HUDEP-2 (cell line): Measurements from ENCODE around the gene LIN7A.
A peak's percentile ranks its signal among the peaks of the same experiment; 100 is the strongest.

Experiments
- DNase-seq, 76 experiments: peaks; one replicate each; lab custom pipeline; 2025; ENCODE audit not compliant: unreplicated experiment in 76 of 76; lab: John Stamatoyannopoulos, UW

Gene LIN7A

DNA sequence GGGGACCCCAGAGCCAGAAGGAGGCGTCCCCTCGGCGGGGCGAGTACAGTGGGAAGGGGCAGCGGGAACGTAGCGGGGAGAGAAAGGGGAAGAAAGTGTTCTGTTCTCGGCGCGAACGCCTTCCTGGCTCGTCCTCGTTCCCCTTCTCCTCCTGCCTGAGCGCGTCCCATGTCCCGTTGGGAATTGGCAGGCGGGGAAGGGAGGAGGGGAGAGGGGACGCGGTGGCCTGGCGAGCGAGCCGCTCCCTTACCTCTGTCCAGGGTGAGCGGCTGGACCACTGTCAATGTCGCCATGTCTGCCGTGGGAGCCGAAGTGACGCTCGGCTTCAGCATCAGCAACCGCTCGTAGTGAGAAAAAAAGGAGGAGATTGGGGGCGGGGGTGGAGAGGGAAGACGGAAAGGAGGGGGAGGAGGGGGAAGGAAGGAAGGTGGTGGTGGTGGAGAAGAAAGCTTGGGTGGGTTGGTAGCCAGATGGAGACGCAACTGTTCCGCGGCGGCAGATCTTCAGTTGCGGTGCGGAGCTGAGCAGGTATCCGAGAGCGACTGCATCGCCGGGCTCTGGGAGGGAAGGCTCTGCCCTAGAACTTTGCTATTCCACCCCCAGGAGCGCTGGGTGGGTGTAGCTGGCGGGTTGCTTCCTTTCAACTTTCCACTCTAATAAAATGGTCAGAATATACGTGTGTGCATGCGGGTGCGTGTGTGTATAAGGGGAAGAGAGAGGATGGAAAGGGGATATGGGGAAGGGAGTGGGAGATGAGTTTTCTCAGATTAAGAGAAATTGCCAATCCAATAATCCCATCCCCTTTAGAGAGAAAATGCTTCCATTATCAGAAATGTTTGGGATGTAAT is at the start of gene LIN7A:
Gene LIN7A, minus strand, starts transcription at position 544 of the 848 bp plus-strand sequence. Its CDS starts 212 bp downstream, at position 332.
- peak in 1 of 76 experiments; percentile 15 for DNase-seq

DNA sequence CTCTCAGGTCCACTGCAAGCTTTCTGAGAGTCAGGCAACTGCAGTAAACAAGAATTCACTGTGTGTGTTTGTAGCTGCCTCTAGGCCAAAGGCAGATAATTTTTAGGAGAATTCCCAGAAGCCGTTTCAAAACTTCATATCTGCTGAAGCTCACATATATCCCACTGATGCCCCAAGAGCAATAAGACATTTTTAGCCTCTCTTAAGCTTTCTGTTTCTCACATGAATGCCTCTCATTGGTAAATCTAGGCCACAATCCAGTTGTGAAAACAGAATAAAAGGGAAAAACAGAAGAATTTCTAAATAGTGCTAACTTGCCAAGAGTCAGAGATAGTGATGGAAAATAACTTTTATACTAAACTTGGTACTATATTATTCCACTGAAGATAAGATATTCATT is 48.5 kb upstream of the LIN7A start:
- no peak for DNase-seq

DNA sequence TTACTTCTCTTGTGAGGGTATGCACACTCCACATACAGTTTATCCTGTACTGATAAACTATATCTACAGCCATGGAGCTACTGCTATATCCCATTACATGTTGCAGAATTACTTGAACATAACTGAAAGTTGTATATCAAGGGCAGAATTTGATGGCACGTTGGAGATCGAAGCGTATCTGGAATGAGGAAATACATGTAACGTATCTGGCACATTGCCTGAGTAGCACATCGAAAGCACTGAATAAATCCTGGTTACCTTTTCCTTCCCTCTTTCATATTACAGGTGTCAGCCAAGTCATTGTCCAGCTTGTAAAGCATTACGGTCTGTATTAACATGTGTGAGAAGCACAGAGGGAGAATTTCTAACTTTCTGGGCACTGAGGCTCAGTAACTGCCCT is 42.1 kb upstream of the LIN7A start:
- no peak for DNase-seq

DNA sequence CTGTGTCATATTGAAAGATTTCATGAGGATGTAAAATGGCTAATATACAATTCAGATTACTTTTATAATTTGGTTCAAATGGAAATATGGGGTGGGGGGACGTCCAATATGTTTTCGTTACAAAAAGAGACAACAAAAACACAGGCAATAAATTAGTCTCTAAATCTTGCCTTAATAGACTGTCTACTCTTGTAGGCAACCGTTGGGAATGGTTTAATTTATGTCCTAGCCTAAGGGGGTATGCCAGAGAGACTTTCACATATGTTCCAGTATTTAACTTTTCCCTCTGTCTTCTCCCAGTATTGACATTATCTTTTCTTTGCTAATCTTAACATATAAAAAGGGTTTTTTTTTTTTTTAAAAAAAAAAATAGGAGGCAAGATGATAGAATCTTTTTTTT is 41.5 kb upstream of the LIN7A start:
- no peak for DNase-seq

GRCh38 chr12:80977346-80977745 is 39.6 kb upstream of the LIN7A start:
- DNase-seq: no peak

DNA sequence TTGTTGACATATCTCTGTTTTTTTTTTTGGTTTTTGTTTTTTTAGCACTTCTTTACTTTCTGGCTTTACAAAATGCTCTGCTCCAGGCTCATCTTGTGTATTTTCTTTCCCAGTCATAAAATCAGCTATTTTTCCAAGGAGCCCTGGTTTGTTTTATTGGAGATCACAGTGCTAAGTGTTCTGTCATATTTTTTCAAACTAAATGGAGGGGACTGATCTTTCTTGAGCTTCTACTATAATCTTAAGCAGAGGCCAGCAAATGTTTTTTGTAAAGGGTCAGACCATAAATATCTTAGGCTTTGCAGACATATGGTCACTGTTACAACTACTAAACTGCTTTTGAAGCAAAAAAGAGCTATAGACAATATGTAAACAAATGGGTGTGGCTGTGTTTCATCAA is 30.6 kb upstream of the LIN7A start:
- DNase-seq: no peak

GRCh38 chr12:80967565-80967964 is 29.8 kb upstream of the LIN7A start:
- DNase-seq: no peak

- no peak for DNase-seq
Measured at GRCh38 chr12:80966001-80966400, 28.3 kb upstream of the LIN7A start.

GRCh38 chr12:80958162-80958561 is 20.4 kb upstream of the LIN7A start:
- no peak for DNase-seq

DNA sequence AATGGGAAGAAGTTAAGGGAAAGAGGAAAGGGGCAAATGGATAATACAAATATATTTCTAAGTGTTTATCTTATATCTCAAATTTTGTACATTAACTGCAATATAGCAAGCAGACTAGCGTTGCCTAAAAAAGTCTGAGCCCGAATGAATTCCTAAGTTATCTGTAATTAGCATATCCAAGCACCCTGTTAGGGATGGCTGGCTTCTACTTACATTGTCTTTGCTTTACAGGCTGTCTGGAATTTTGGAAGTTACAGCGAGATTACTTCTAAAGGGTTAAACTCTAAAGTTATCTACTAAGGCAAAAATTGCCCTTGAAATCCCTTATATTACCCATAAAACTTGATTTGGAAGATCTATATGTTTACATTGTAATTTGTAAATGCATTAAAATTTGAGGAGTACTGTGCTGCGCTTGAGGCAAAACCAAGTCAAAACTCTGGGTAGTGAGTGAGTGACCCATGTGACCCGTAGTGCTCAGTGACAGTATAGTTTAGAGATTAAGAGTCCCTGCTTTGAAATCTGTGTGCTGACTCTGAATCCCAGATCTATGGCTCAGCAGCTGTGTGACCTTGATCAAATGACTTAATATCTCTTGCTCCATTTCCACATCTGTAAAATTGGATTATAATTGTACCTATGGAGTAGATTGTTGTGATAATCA is 17.3 kb upstream of the LIN7A start:
- no peak for DNase-seq

DNA sequence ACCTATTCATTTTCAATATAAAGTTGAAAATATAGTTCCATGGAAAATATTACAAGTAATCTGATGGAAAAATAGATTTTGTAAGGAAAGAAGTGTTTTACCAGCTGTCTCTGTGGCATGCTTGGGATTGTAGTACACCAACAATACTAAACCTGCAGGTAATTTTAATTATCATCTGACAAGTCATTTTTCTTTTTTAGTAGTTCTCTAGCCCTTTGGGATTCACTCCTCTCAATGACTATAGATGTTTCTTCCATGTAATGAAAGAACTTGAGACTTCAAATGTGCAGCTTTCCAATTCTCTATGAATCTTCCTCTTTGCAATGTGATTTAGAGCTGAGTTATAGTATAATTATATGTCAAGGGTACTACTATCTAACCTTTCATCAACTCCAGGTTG is 14.7 kb upstream of the LIN7A start:
- no peak for DNase-seq

- DNase-seq: no peak
Measured at GRCh38 chr12:80946591-80946990, 8.9 kb upstream of the LIN7A start.

GRCh38 chr12:80943338-80943737 is 5.6 kb upstream of the LIN7A start:
- no peak for DNase-seq

DNA sequence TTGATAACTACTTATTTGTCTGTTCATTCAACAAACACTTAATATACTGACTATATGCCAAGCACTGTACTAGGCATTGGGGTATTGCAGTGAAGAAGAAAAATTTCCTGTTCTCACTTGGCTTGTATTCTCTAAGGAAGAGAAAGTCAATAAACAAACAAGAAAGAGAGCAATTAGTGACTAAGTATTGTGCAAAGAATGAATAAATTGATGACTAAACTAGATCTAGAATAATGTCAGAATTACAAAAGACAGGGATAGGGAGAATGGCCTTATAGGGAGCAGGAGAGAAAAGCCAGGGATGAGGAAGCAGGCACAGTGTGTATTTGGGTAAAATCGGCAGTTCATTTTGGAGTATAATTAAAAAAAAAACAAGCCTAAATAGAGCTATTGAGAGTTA is 4.2 kb upstream of the LIN7A start:
- no peak for DNase-seq

DNA sequence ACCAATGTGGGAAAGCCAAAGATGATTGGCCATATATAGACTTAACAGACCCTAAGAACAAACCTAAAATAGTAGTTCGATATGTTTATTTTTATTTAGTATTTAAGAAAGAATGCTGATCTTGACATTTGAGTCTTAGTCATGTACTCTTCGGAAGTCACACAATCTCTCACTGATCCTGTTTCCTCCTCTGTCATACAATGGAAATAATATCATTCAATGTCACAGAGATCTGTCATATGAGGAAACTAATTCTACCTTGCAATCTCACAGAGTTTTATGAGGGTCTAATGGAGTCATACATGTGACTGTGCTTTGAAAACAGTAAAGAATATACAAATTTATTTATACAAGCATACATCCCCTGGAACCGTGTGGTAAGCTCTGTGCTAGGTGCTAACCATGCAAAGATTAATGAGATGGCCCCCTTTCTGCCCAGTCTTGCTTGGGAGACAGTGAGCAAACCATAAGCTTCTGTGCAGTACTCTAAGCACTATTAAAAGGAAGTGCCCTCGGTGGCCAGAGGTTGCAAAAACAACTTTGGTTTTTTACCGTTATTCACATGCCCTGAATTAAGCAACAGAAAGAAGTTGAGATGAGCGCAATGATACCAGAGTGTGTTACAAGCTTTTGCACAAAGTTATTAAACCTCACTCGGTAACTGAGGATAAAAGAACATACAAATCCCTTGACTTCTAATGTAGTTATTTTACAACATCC is 1.7 kb upstream of the LIN7A start:
- no peak for DNase-seq

DNA sequence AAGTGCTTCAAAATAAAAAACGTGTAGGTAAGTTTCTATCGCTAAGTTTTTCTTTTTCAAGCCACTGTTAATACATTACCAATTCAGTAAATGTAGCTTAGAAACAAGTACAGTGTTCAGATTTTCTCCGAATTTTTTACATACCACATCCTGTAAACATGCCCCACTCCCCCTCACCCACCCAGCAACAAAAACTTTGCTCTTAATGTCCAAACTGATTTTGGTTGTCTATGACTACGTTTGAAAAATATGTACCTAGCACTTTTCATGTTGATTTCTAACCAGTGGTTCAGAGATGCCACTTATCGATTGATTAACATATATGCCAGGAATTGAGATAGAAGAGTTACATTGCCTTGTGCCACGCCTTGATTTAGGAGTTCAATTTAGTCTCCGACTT is 663 bp upstream of the LIN7A start:
- no peak for DNase-seq

GRCh38 chr12:80936642-80937390 is 918 bp downstream of the LIN7A start:
- DNase-seq: peak in 13 of 76 experiments; percentile 3 to 34 (median 12)

DNA sequence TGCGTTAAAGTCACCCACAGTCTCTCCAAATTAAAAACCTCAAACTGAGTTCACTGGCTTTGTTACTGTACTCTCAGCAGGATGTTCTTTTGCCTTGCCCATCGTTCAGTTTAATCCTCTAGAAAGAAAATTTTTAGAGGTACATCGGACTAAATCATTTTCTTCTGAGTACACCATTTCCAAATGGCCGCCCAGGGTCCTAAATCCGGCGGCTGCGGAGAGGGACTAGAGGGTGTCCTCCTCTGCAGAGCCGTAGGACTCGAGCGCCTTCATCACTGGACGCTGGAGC is 1.4 kb downstream of the LIN7A start:
- no peak for DNase-seq

- DNase-seq: no peak
Measured at GRCh38 chr12:80935111-80935510, 2.6 kb downstream of the LIN7A start.

DNA sequence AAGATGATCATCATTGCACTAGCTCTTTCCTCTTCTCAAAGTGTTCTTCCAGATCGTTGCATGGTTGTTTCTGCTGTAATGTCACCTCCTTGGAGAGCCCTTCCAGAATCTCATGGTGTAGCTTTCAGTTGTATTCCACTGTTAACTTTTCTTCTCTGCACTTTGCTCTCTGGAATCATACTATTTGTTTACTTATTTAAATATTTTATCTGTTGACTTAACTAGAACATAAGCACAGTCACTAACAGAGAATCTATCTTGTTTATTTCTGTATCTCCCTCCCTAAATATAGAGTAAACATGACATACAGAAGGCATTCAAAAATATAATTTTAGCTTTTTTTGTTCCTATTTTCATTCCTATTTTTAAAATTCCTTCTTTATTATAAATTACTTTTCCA is 11.8 kb downstream of the LIN7A start:
- no peak for DNase-seq

- DNase-seq: no peak
Measured at GRCh38 chr12:80925237-80925636, 12.5 kb downstream of the LIN7A start.
